GM12874 (cell line): ENCODE data around the gene ROBO1.

Source experiments
- TF ChIP-seq, protein P1 (sequence below): IDR thresholded peaks from 2 replicates; pipeline ENCODE4 v1.5.1; 2011; ENCODE audit warnings: low read depth, mild to moderate bottlenecking, control low read depth, low read length, moderate library complexity; ENCODE audit not compliant: insufficient read depth

ROBO1 gene

DNA sequence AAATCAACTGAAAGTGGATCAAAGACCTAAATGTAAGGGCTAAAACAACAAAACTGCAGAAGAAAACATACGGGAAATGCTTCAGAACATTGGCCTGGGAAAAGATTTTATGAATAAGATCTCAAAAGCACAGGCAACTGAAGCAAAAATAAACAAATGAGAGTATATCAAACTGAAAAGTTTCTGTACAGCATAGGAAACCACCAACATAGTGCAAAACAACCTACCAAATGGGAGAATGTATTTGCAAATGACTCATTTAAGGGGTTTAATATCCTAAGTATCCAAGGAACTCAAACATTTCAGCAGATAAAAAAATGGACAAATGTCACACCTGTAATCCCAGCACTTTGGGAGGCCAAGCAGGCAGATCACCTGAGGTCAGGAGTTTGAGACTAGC lies 489.1 kb downstream of the ROBO1 start:
- TF ChIP-seq, protein P1, sequence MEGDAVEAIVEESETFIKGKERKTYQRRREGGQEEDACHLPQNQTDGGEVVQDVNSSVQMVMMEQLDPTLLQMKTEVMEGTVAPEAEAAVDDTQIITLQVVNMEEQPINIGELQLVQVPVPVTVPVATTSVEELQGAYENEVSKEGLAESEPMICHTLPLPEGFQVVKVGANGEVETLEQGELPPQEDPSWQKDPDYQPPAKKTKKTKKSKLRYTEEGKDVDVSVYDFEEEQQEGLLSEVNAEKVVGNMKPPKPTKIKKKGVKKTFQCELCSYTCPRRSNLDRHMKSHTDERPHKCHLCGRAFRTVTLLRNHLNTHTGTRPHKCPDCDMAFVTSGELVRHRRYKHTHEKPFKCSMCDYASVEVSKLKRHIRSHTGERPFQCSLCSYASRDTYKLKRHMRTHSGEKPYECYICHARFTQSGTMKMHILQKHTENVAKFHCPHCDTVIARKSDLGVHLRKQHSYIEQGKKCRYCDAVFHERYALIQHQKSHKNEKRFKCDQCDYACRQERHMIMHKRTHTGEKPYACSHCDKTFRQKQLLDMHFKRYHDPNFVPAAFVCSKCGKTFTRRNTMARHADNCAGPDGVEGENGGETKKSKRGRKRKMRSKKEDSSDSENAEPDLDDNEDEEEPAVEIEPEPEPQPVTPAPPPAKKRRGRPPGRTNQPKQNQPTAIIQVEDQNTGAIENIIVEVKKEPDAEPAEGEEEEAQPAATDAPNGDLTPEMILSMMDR = no peak

- TF ChIP-seq, protein P1 = no peak
These were observed 499.4 kb downstream of the ROBO1 start for GRCh38 chr3:79268422-79268821.

DNA sequence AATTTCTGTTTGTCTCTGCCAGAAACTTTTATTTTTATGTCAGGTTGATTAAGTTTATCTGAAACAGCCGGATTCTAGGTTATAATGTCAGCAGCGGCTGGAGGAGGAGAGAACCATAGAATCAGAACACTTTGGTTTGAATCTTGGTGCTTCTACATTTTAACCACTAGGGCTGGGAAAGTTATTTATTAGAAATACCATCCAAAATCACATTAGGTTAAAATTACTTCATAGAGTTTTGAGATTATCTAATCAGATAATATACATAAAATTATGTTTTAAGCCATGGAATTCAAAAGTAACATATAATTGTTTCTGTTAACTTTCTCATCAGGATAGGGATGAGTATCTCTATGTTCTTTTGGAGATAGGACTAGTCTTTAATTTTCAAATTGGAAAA lies 502.9 kb downstream of the ROBO1 start:
- TF ChIP-seq, protein P1 = no peak

GRCh38 chr3:79263423-79263822 lies 504.4 kb downstream of the ROBO1 start:
- TF ChIP-seq, protein P1 = no peak

DNA sequence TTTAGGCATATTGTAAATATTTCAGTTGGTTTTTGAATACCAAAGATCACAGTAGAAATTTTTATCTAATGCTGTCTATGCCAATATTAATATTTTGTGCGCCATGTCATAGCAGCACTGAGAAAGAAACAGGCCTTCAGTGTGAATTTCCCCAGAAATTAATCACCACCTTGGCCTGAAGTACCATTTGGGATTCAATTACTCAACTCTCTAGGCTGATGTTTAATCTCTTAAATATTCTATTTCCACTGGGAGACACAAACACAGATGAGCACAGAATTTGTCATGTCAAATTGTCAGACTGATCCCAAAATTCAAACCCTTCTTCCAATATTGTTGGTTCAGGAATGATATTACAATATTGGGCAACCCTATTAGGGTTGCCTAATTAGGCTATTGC lies 509.3 kb downstream of the ROBO1 start:
- TF ChIP-seq, protein P1 = no peak

DNA sequence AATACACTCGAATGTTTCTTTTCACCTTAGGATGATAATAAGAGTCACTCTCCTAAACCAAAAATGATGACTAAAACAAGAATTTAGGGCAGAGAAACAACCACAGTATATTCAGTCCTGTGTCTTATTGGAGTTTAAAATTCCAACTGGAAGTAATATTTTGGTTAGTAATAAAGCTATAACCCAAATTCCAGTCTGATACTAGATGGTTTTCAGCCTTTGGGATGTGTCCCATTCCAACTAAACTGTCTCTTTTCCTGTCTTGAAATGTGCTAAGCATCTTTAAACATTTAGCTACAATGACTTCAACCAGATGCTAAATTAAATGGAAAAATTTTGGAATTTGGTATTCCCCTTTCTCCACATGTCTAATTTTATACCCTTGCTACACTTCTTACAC lies 510.0 kb downstream of the ROBO1 start:
- TF ChIP-seq, protein P1 = no peak

GRCh38 chr3:79255702-79256101 lies 512.1 kb downstream of the ROBO1 start:
- TF ChIP-seq, protein P1 = no peak

GRCh38 chr3:79255292-79255691 lies 512.5 kb downstream of the ROBO1 start:
- TF ChIP-seq, protein P1 = no peak
